ENCODE data around the gene CHTF18. TPM values are rescaled to one million over a fixed set of nuclear protein-coding genes. Genes with fewer than 3 reads are reported as not detected.

Gene CHTF18
- polyA plus RNA-seq, 1 donor: 19.1 TPM

DNA sequence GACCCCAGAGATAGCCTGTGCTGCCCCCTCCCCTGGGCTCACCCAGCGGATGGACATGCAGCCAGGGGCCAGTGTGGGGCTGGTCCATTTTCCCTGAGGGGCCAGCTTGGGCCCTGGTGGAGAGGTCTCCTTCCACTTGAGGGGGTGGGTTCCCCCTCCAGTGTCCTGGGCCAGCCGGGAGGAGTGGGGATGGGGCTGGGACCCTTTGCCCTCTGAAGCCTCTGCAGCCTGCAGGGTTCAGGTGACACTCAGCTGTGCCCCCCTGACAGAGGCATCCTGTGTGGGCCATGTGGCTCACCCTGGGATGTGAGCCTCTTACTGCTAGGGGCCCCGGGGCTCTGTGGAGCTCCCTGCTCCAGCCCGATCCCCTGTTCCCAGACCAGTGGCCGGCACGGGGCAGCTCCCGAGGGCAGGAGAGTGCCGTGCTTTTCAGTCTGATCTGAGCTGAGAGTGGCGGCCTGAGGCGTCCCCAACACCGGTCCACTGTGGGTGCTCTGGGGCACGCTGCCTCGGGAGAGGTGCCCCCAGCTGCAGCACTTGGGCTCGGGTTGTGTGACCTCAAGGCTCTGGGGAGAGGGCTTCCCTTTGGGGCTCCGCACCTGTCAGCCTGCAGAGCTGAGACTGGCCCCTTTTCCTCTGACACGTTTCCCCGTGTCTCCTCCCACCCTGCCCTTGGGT is 12.6 kb downstream of the CHTF18 start:
- Histone ChIP-seq H3K27ac (ENCODE audit: low read length) (no peak overlapping the region), H3K9me3 (ENCODE audit: control insufficient read depth, low read depth, low read length) (peaks cover 5% of the 10 kb centered on the region), H3K36me3 (ENCODE audit: control insufficient read depth, insufficient read depth, low read length) (no peaks in the 10 kb centered on the region), H3K27me3 (ENCODE audit: control insufficient read depth, insufficient read depth, low read length) (peaks cover 63% of the 10 kb centered on the region), H3K4me1 (ENCODE audit: control insufficient read depth, insufficient read depth, low read length) (no peaks in the 10 kb centered on the region), H3K4me3 (ENCODE audit: low read length) (no peak overlapping the region)
- WGBS (ENCODE audit: insufficient coverage, low lambda C conversion rate): no CpG with 5 or more reads among the region's 17 CpGs
- DNase-seq: no peak

DNA sequence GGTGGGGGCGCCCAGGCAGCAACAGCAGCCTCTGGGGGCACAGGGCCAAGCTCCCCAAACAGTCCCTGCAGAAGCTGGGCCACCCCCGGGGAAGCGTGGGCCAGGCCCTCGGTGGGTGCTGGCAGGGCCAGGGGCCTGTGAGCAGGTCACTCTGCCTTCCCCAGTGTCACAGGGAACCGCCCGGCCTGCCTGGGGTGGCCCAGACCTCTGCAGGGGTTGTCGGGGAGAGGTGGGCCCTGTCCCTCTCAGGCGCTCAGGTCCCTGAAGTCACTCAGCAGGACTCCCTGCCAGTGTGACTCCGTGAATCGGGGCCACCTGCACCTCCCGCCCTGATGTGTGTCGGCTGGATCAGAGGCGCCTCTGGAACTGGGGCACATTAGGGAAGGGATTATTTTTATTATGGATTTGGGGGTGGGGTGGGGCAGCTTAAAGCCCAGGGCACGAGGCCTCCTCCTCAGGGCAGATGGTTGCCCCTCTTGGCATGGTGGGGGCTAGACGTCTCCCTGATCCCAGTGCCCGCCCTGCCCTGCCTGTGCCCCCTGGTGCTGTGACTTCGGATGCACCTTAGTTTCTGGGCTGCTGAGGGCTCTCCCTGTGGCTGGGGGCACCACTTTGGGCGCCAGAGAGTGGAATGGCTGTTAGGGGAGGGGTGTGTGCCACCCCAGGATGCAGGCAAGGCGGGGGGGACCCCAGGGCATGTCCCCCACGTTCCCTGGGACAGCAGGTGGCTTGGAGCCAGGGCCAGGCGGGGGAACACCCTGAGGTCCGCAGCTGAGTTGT is 13.4 kb downstream of the CHTF18 start:
- Histone ChIP-seq H3K4me3 (ENCODE audit: low read length) (no peak overlapping the region), H3K27ac (ENCODE audit: low read length) (no peak overlapping the region), H3K27me3 (ENCODE audit: control insufficient read depth, insufficient read depth, low read length) (peaks cover 63% of the 10 kb centered on the region), H3K36me3 (ENCODE audit: control insufficient read depth, insufficient read depth, low read length) (no peaks in the 10 kb centered on the region), H3K9me3 (ENCODE audit: control insufficient read depth, low read depth, low read length) (peaks cover 2% of the 10 kb centered on the region), H3K4me1 (ENCODE audit: control insufficient read depth, insufficient read depth, low read length) (no peaks in the 10 kb centered on the region)
- no CpG with 5 or more reads among the region's 22 CpGs for WGBS (ENCODE audit: insufficient coverage, low lambda C conversion rate)
- DNase-seq: no peak

DNA sequence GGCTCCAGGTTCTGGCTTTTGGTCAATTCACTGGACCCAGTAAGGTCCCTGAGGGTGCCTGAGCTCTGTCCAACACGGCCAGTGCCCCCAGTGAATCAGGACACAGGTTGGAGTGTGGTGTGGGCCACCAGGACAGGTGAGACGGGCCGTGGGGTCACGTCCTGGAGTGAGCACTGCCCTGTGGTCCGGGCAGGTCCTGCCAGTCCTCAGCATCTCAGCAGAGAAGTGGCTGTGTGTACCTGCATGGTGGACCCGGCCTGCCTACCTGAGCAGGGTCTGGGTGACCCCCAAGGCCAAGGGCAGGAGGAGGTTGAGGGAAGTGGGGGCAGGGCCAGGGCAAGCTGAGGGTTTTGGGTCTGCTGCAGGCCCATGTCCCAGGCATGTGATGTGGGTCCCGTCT is 14.0 kb downstream of the CHTF18 start:
- WGBS (ENCODE audit: insufficient coverage, low lambda C conversion rate): no CpG with 5 or more reads among the region's 7 CpGs
- DNase-seq: no peak
- H3K4me3 ChIP-seq (ENCODE audit: low read length): no peak overlapping the region
- no peaks in the 10 kb centered on the region for H3K36me3 ChIP-seq (ENCODE audit: control insufficient read depth, insufficient read depth, low read length)
- peaks cover 63% of the 10 kb centered on the region for H3K27me3 ChIP-seq (ENCODE audit: control insufficient read depth, insufficient read depth, low read length)
- no peaks in the 10 kb centered on the region for H3K4me1 ChIP-seq (ENCODE audit: control insufficient read depth, insufficient read depth, low read length)
- peaks cover 2% of the 10 kb centered on the region for H3K9me3 ChIP-seq (ENCODE audit: control insufficient read depth, low read depth, low read length)
- H3K27ac ChIP-seq (ENCODE audit: low read length): no peak overlapping the region

DNA sequence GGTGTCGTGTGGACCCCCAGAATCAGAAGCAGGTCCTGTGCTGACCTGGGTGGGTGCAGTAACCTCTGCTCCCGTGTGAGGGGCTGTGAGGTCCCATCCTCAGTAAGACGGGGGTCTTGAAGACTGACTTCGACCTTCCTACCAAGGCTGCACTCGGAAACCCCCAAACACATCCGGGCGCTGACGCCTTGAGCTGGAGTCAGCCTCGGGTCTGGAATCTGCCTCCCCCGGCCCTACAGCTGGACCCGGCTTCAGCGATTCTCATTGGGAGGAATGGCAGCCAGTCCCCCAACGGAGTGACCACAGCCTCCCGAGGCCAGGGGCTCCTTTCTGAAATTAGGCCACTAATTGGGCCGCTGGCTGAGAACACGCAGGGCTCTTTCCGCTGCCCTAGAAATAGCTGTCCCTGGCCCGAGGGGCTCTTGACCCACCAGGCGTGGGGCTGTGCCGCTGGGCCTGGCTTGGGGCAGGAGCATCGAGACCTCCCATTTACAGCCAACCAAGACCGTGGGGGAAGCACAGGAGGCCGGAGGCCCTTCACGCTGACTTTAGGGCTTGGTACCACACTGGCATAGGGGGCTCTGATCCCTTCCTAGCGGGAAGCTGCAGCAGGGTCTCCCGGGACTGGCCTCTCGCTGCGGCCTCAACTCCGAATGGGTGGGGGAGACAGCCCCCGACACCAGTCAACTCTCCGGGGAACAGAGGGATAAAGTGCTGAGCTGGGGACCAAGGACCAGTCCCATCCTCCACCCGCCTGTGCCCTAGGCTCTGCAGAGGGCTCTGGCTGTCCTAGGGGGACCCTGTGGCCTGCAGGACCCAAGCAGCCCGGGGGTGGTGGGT is 14.7 kb downstream of the CHTF18 start:
- Histone ChIP-seq H3K27ac (ENCODE audit: low read length) (no peak overlapping the region), H3K4me1 (ENCODE audit: control insufficient read depth, insufficient read depth, low read length) (peaks cover 2% of the 10 kb centered on the region), H3K9me3 (ENCODE audit: control insufficient read depth, low read depth, low read length) (peaks cover 5% of the 10 kb centered on the region), H3K27me3 (ENCODE audit: control insufficient read depth, insufficient read depth, low read length) (peaks cover 63% of the 10 kb centered on the region), H3K4me3 (ENCODE audit: low read length) (no peak overlapping the region), H3K36me3 (ENCODE audit: control insufficient read depth, insufficient read depth, low read length) (no peaks in the 10 kb centered on the region)
- no peak for DNase-seq
- WGBS (ENCODE audit: insufficient coverage, low lambda C conversion rate): no CpG with 5 or more reads among the region's 33 CpGs

DNA sequence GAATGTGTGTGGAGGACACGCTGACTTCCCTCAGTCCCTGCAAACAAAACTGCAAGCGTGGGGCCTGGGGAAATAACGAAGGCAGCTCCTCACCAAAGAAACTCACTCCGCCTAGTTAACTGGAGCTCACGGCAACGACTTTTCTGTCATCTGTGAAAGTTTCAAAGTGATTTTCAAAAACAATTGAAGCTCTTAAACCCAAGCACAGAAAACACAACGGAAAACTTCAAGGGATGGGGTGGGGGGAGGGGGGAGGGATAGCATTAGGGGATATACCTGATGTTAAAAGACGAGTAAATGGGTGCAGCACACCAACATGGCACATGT is 15.3 kb downstream of the CHTF18 start:
- H3K4me1 ChIP-seq (ENCODE audit: control insufficient read depth, insufficient read depth, low read length): peaks cover 2% of the 10 kb centered on the region
- no peak overlapping the region for H3K4me3 ChIP-seq (ENCODE audit: low read length)
- DNase-seq: no peak
- peaks cover 62% of the 10 kb centered on the region for H3K27me3 ChIP-seq (ENCODE audit: control insufficient read depth, insufficient read depth, low read length)
- no peaks in the 10 kb centered on the region for H3K36me3 ChIP-seq (ENCODE audit: control insufficient read depth, insufficient read depth, low read length)
- WGBS (ENCODE audit: insufficient coverage, low lambda C conversion rate): no CpG with 5 or more reads among the region's 8 CpGs
- H3K27ac ChIP-seq (ENCODE audit: low read length): no peak overlapping the region
- peaks cover 5% of the 10 kb centered on the region for H3K9me3 ChIP-seq (ENCODE audit: control insufficient read depth, low read depth, low read length)

DNA sequence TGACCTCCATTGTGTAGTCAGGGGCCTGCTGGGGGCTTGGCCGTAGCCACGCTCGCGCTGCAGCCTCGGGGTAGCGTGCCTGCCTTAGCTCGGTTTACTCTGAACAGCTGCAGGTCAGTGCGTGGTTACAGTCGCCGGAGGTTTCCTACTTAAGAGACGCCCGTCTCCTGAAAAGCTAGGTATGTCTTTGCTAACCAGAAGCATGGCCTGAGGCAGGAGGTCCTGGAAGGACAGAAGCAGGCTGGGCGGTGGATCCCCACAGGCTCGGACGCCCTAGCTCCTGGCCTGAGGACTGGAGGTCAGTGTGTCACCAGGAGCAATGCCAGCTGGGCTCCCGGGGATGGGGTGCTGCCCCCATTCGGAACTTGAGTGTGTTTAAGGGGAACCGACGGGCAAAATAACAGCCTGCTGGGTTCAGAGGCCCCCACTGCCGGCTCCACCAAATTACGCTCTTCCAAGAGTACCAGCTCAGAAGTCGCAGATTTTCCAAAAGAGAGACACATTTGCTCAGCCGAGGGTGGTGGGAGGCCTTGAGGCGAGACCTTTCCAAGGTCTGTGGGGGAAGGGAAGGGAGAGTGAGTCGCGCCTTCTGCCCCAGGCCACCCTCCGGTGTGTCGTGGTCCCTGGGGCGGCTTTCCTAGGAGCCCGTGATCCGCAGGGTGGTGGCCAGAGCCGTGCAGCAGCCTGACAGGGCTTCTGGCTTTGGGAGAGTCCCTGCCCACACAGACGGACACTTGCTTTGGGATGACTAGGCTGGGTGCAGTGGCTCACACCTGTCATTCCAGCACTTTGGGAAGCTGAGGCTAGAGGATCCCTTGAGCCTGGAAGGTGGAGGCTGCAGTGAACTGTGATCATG is 16.0 kb downstream of the CHTF18 start:
- WGBS (ENCODE audit: insufficient coverage, low lambda C conversion rate): 90% methylated on average over 2 of the region's 33 CpGs
- peaks cover 5% of the 10 kb centered on the region for H3K9me3 ChIP-seq (ENCODE audit: control insufficient read depth, low read depth, low read length)
- no peak overlapping the region for H3K4me3 ChIP-seq (ENCODE audit: low read length)
- no peak for DNase-seq
- H3K27me3 ChIP-seq (ENCODE audit: control insufficient read depth, insufficient read depth, low read length): peaks cover 55% of the 10 kb centered on the region
- no peak overlapping the region for H3K27ac ChIP-seq (ENCODE audit: low read length)
- H3K4me1 ChIP-seq (ENCODE audit: control insufficient read depth, insufficient read depth, low read length): peaks cover 2% of the 10 kb centered on the region
- H3K36me3 ChIP-seq (ENCODE audit: control insufficient read depth, insufficient read depth, low read length): no peaks in the 10 kb centered on the region

DNA sequence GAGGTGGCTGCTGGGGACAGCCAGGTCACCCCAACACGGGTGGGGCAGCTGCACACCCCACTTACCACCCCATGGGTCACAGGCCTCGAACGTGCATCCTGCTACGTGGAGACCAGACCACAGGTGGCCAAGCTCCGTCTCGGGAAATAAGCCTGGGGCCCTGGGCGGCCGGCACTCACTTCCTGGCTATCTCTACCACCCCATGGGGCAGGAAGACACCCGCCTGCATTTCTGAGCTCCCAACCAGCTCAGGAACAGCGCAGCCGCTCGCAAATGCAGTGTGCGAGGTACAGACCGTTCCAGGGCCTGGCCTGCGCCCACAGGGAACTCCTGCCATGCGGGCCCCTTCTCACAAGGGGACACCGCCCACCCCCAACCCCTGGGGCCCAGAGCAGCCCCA is 17.1 kb downstream of the CHTF18 start:
- no peak overlapping the region for H3K4me3 ChIP-seq (ENCODE audit: low read length)
- peaks cover 2% of the 10 kb centered on the region for H3K4me1 ChIP-seq (ENCODE audit: control insufficient read depth, insufficient read depth, low read length)
- peaks cover 5% of the 10 kb centered on the region for H3K9me3 ChIP-seq (ENCODE audit: control insufficient read depth, low read depth, low read length)
- H3K27me3 ChIP-seq (ENCODE audit: control insufficient read depth, insufficient read depth, low read length): peaks cover 45% of the 10 kb centered on the region
- H3K27ac ChIP-seq (ENCODE audit: low read length): no peak overlapping the region
- no peak for DNase-seq
- H3K36me3 ChIP-seq (ENCODE audit: control insufficient read depth, insufficient read depth, low read length): no peaks in the 10 kb centered on the region
- no CpG with 5 or more reads among the region's 17 CpGs for WGBS (ENCODE audit: insufficient coverage, low lambda C conversion rate)

DNA sequence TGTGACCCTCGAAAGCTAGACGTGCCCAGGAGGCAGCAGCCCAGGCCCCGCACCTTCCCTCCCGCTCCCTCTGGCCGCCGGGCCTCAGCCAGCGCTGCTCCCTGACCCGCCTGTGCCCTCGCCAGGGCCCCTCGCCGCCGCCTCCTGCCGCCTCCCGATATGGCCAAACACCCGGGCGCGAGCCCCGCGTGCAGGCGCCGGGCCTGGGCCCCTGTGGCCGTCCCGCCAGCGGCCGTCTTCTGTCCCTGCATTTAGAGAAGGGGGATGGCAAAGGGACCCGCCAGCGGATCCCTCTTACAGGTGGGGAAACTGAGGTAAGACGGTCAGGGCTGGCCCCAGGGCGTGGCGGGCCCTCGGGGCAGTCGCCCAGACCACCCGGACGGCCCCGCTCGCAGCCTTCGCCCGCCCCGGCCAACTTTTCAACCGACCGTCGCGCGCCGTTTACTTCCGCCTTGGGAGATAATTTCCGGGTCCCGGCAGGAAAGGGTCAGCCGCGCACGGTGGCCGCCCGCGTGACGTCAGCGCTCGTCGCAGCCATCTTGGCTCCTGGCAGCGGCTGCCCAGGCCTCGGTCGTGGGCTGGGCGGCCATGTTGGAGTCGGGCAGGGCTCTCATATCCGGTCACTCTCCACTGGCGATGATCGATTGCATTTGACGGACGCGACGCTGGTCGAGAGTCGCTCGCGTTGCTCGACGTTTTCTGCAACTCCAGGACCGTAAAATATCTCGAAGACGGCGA is 19.1 kb downstream of the CHTF18 start:
- no CpG with 5 or more reads among the region's 80 CpGs for WGBS (ENCODE audit: insufficient coverage, low lambda C conversion rate)
- H3K4me3 ChIP-seq (ENCODE audit: low read length): peak overlapping the region; percentile 73
- H3K36me3 ChIP-seq (ENCODE audit: control insufficient read depth, insufficient read depth, low read length): no peaks in the 10 kb centered on the region
- peaks cover 9% of the 10 kb centered on the region for H3K9me3 ChIP-seq (ENCODE audit: control insufficient read depth, low read depth, low read length)
- H3K27me3 ChIP-seq (ENCODE audit: control insufficient read depth, insufficient read depth, low read length): peaks cover 33% of the 10 kb centered on the region
- H3K4me1 ChIP-seq (ENCODE audit: control insufficient read depth, insufficient read depth, low read length): peaks cover 2% of the 10 kb centered on the region
- H3K27ac ChIP-seq (ENCODE audit: low read length): peak overlapping the region; percentile 84
- peak; percentile 92 to 93 for DNase-seq

DNA sequence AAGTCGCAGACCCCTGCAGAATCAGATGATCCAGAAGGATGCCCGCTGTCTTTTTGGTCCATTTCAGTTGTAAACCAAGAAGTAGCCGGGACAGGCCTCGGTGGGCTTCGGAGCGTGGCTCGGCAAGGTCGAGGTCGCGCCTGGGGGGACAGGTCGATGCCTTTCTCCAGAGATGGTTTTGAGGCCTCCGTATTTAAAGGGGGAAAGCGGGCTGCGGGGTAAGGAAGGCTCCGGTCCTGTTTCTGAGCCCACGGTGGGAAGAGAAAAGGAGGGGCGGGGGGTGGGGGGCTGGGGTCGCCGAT is 19.6 kb downstream of the CHTF18 start:
- no CpG with 5 or more reads among the region's 19 CpGs for WGBS (ENCODE audit: insufficient coverage, low lambda C conversion rate)
- H3K9me3 ChIP-seq (ENCODE audit: control insufficient read depth, low read depth, low read length): peaks cover 11% of the 10 kb centered on the region
- H3K4me1 ChIP-seq (ENCODE audit: control insufficient read depth, insufficient read depth, low read length): peaks cover 2% of the 10 kb centered on the region
- peaks cover 33% of the 10 kb centered on the region for H3K27me3 ChIP-seq (ENCODE audit: control insufficient read depth, insufficient read depth, low read length)
- H3K4me3 ChIP-seq (ENCODE audit: low read length): peak overlapping the region; percentile 73
- no peak for DNase-seq
- no peak overlapping the region for H3K27ac ChIP-seq (ENCODE audit: low read length)
- no peaks in the 10 kb centered on the region for H3K36me3 ChIP-seq (ENCODE audit: control insufficient read depth, insufficient read depth, low read length)

Measured in large intestine (tissue), 3 donors.